ENCODE results near the gene PPA2.

DNA sequence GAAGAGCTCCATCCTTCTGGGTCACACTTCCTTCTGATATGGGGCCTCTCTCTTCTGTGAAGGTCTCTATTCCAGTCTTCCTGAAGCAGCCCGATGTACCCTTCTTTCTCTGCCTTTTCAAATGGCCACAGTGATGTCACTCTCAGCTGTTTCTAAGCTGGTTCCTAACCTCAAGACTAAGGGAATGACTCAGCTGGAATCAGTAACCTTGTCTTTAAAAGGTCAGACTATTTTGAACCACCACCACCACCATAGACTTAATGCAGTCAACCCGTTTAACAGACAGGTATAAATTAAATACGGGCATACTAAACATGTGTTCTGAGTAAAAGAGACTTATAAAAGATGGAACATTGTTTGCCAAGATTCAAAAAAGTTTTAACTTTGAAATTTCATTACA is 121.0 kb downstream of the PPA2 start:
- TF ChIP-seq, protein P1, sequence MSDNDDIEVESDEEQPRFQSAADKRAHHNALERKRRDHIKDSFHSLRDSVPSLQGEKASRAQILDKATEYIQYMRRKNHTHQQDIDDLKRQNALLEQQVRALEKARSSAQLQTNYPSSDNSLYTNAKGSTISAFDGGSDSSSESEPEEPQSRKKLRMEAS (IDR thresholded peaks at IDR 0.05; ENCODE audit: low read depth, low read length) = no peak
- TF ChIP-seq ZNF622 (IDR thresholded peaks at IDR 0.05) (no peak), STAT1 (conservative IDR thresholded peaks at IDR 0.05) (no peak), EZH2 (IDR thresholded peaks at IDR 0.05; ENCODE audit: borderline replicate concordance, control insufficient read depth, low read depth, low read length) (no peak), EP300 (IDR thresholded peaks at IDR 0.05; ENCODE audit: borderline replicate concordance in 1 of 2, control insufficient read depth in 1 of 2, low read depth in 2 of 2, low read length in 2 of 2) (no peak), POLR2A (IDR thresholded peaks at IDR 0.05; ENCODE audit: low read depth, low read length) (no peak), CEBPB (IDR thresholded peaks at IDR 0.05; ENCODE audit: borderline replicate concordance in 1 of 2, low read depth in 2 of 2, low read length in 2 of 2) (no peak)
- TF ChIP-seq, protein P2, sequence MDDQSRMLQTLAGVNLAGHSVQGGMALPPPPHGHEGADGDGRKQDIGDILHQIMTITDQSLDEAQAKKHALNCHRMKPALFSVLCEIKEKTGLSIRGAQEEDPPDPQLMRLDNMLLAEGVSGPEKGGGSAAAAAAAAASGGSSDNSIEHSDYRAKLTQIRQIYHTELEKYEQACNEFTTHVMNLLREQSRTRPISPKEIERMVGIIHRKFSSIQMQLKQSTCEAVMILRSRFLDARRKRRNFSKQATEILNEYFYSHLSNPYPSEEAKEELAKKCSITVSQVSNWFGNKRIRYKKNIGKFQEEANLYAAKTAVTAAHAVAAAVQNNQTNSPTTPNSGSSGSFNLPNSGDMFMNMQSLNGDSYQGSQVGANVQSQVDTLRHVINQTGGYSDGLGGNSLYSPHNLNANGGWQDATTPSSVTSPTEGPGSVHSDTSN (IDR thresholded peaks at IDR 0.05; ENCODE audit: insufficient replicate concordance, low read depth, low read length) = no peak

All from GM12878 (cell line).